Cerebellar nuclear complex (tissue), 1 donor: ENCODE measurements around the gene TNP2.

Experiments used
- DNase-seq, 2 experiments: peaks; one replicate each; lab custom pipeline; 2025; lab: John Stamatoyannopoulos, UW

The TNP2 gene

DNA sequence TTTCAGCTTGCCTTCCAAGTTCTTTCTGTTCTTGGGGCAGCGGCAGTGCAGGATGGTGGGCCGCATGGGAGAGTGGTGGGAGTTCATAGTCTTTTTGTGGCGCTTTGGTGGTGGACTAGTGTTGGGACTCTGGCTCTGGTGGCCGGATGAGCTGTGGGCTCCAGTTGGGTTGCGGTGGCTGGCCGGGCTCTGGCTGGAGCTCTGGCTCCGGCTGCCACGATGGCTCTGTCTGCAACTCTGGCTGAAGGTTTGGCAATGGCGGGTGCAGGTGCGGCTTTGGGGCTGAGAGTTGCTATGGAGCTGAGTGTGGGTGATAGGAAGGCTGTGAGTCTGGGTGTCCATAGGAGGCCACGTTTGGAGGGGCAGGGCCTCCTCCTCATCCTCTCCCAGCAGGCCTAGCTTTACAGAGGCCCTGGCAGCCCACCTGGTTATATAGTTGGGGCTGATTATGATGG is at the start of gene TNP2:
TSS of gene TNP2 (minus strand) at position 405 of the 455 bp plus-strand sequence. CDS start at position 342, 63 bp downstream.
- no peak for DNase-seq

DNA sequence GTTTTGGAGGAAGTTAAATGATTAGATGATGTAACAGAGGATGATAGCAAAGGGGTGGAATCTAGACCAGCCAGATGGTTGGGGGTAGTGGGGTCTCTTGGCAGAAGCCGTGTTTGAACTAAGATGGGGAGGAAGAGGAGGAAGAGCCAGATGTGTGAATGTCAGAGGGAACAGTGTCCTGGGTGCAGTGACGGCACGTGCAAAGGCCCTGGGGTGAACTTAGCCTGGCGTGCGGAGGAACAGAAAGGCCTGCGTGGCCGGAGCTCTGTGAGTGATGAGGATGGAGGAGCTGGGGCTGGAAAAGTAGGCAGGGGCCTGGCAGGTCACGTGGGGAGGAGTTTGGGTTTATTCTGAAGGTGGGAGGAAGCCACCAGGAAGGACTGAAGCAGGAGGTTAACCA is 49.7 kb upstream of the TNP2 start:
- no peak for DNase-seq

DNA sequence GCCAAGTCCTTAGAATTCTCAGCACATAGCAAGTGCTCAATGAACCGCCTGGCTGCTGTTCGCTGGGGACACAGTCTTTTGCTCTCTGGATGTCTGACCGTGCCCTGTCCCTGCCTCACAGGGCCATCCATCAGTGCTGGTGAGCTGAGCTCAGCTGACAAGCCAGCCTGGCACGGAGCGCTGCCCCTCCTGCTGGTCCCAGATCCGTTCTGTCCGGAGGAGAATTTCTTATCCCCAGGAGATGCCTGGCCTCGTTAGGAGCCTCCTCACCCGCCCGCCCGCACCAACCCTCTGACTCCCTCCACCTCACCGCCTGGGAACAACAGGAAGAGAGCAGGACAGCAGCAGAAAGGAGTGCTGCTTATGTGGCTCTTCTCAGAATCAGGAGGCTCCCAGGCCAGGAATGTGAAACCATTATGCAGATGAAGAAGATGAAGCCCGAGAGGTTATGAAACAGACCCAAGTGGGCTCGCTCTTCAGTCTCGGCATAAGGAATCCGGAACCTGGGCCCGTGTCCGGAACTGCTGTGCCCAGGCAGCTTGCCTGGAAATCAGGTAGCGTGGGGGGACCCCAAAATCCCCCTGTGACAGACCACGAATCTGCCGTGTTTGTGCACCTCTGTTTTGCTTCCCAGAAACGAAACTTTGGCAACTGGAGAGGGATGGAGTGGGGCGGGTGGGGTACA is 47.3 kb upstream of the TNP2 start:
- DNase-seq: no peak

DNA sequence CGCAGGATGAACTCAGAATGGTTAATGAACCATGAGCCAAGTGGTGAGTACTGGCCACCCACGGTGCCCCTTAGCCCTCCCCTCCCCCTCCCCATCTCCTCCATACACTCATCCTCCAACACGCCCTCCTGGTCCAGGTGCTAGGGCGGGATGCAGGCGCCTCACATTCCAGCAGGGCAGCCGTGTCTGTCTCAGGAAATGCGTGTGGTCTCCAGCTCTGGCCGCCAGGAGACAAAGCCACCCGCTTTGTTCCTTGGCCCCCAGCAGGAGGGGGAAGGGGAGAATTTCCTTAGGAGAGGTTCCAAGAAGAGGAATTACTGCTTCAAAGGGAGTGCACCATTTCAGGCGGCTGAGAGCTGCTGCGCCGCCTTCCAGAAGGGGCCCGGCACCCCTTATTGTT is 46.4 kb upstream of the TNP2 start:
- DNase-seq: no peak

DNA sequence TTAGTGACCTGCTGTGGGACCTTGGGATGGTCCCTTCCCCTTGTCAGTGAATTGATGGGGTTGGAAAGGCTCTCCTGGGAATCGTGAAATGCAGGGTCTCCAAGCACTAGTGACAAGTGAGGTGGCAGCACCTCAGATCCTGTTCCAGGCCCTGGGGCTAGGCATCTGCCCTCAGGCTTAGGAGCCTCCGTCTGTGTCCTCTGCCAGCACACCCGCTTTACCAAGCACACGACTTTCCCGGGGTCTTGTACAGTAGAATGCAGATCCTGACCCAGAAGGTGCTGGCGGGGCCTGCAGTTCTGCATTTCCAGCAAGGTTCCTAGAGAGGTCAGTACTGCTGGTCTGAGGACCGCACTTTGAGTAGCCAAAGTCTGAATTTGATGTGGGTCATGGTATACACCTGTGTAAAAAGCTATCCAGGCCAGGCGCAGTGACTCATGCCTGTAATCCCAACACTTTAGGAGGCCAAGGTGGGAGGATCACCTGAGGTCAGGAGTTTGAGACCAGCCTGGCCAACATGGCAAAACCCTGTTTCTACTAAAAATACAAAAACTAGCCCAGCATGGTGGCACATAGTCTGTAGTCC is 45.3 kb upstream of the TNP2 start:
- DNase-seq: no peak

DNA sequence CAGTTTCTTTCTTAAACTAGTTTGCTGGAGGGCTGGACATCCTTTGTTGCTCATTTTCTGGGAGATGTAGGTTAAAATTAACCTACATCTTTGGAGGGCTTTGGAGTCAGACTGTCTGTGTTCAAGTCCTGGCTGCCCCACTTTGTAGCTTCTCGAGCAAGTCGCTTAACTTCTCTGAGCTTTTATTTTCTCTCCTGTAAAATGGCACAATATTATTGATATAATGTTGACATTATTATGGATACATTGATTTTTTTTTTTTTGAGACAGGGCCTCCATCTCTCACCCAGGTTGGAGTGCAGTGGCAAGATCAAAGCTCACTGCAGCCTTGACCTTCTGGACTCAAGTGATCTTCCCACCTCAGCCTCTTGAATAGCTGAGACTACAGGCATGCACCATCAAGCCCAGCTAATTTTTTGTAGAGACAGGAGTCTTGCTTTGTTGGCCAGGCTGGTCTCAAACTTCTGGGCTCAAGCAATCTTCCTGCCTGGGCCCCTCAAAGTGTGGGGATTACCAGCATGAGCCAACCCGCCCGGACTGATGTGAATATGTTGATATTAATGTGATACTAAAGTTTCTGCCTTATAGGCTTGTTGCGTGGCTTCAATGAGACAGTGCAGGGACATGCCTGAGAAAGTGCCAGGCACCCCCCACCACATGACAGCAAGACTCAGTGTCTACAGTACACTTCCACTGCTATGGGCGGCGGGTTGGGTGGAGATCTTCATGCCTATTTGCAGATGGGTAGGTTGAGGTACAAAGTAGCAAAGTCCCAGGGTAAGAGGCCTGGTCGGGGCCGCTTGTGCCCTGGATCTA is 44.6 kb upstream of the TNP2 start:
- no peak for DNase-seq

DNA sequence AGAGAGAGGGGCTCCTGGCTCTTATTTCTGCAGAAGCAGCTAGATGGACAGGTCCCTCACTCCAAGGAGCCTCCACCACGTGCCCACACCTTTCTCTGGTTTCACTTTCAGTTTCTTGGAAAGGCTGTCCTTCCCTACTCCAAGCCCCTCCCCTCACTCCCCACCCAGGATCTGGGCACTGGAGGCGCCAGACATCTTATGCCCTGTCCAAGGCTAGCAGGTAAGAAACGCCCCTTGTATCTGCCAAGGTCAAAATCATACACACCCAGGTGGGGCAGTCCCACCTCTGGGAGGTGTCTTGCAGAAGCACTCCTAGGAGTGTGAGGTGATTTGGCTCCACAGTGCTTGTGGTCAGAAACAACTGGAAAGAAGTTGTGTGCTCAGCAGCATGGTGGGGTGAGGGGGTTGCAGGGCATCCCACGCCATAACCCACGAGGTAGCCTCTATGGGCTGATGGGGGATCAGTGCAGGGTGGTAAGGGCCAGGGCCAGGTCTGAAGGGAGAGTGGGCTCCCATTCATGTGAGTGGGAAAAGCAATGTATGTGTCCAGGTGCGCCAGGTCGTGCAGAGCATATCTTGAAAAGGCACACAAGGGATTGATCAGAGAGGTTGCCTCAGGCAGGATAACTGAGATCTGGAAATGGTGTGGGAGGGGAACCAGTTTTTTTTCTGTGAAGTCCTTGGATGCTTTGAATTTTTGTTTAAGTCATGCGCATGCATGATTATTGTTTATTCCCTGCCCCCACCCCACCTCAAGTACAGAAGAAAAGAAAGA is 43.8 kb upstream of the TNP2 start:
- no peak for DNase-seq

DNA sequence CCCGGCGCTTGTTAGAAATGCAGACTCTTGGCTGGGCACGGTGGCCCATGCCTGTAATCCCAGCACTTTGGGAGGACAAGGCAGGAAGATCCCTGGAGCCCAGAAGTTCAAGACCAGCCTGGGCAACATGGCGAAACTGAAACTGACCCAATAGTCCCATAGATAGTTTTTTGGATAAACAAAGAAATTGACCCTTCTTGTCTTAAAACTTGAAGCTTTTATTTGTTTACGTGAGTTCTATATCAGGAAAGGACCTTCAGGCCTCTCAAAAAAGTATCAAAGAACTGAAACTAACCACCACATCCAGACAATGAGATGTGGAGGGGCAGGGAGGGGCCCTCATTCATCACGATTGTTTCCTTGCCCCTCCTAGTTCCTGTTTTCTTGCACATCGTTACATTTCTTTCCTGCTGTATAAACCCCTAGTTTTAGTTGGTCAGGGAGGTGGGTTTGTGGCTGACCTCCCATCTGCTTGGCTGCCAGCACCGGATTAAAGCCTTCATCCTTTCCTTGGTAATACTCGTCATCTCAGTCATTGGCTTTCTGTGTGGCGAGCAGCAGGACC is 42.0 kb upstream of the TNP2 start:
- no peak for DNase-seq

DNA sequence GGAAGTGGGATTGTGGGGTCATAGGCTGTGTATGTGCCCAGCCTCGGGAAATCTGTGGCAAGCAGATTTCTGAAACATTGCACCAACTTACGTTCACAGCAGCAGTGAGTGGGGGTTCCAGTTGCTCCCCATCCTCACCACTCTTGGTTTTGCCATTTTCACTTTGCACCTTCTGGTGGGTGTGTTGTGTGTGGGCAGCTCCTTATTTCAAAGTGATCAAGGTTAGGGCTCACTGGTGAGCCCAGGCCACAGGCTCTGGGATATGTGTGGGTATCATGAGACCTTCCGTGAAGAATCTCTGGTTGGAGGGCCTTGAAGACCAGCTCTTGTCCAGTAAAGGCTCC is 41.5 kb upstream of the TNP2 start:
- DNase-seq: no peak

DNA sequence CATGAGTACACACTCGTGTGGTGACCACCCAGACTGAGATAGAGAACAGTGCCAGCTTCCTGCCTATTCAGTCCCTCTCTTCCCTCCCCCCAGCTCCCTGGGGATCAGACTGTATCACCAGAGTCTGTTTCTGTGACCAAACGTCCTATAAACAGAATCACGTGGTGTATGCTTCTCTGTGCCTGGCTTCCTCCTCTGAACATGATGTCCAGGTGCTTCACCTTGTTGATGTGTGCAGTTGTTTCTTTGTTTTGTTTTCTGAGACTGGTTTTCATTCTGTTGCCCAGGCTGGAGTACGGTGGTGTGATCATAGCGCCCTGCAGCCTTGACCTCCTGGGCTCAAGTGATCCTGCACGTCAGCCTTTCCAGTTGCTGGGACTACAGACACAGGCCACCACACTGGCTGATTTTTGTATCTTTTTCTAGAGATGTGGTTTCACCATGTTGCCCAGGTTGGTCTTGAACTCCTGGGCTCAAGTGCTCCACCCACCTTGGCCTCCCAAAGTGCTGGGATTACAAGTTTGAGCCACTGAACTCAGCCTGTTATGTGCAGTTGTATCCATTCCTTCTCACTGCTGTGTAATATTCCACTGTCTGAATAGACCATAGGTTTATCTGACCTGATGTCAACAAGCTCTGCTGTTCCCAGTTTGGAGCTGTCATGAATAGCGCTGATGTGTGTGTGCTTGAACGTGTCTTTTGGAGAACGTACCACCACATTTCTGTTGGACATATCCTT is 40.9 kb upstream of the TNP2 start:
- DNase-seq: no peak

DNA sequence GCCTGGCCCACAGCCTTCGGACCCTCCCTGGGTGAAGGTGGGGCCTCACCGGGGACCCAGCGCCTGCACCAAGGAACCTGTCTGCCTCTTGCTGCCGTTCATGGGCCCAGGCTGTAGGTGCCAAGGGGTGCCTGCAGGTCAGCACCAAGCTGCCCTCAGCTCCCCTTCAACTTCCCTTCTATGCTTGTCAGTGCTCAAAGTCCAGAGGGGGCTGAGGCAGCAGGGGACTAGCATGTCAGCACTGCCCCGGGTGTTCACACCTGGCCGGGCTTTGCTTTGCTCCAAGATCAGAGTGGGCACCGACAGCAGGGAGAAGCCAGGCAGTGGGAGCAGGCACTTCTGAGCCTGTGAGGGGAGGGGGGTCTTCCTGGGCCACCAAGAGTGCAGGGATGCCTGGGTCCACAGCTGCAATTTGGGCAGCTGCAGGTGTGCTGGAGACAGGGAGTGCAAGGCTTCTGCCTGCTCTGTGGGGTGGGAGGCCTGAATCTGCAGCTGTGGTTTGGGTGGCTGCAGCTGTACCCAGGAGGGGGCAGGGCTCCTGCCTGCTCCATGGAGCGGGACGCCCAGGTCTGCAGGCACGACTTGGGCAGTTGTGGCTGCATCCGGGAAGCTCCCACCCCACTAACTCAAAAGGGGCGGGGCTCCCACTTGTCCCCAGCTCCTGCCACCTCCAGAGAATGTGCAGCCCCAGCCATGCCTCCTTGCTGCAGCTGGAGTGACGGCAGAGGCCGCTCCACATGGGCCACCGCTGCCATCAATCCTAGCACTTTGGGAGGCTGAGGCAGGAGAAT is 39.6 kb upstream of the TNP2 start:
- no peak for DNase-seq

DNA sequence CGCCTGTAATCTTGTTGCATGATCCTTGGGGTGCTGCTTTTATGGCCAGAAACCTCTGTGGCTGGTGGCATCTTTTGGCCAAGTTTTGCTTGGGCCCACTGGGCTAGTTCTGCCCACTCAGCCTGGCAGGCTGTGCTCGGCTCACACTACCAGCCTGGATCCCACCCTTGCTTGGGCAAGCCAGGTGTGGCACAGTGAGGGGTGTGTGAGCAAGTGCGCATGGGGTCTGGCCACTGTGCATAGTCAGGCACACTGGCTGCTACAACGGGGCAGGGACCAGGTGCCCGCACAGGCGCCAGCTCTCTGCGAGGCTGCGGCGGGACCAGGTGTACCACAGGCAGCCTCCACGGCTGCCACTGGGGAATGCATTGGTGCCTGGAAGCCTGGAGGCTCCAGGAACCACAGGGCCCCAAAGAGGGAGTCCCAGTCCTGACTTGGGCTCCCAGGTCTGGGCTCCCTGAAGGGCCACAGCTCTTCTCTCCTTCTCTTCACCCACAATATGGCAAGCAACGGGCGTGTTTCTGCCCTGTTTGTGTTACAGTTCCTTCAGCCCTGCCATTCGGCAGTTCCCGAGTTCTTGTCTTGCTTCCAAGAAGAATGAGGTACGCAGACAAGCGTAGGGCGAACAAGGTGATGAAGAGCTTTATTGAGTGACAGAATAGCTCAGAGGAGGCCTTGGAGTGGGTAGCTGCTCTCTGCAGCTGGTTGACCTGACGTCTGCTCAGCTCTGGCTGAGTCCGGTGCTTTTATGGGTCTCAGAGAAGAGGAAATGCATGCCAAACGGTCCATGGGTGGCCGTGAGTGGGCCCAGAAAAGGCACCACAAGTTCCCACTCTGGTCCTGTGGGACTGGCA is 38.7 kb upstream of the TNP2 start:
- DNase-seq: no peak

DNA sequence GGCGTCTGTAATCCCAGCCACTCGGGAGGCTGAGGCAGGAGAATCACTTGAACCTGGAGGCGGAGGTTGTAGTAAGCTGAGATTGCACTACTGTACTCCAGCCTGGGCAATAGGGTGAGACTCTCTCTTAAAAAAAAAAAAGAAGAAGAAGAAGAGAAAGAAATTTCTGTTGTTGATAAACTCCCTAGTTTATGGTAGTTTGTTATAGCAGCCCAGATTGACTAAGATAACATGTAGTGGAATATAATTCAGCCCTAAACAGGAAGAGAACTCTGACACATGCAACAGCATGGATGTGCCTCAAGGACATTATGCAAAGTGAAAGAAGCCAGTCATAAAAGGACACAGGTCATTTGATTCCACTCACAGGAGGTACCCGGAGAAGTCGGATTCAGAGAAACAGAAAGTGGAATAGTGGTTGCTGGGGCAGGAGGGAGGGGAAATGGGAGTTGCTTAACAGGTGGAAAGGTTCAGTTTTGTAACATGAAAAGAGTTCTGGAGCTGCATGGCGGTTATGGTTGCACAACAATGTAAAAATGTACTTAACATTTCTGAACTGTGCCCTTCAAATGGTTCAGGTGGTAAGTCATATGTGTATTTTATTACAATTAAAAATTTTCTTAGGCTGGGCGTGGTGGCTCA is 38.0 kb upstream of the TNP2 start:
- no peak for DNase-seq

DNA sequence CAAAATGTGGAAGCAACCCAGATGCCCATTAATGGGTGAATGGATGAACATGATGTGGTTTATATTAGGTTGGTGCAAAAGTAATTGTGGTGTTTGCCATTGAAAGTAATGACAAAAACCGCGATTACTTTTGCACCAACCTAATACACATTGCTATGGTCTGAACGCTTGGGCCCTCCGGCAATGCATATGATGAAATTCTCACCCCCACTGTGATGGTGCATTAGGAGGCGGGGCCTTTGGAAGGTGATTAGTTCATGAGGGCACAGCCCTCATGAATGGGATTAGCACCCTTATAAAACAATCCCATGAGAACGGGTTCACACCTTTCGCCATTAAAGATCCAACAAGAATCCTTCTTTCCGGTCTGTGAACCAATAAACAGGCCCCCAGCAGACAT is 37.3 kb upstream of the TNP2 start:
- DNase-seq: no peak

DNA sequence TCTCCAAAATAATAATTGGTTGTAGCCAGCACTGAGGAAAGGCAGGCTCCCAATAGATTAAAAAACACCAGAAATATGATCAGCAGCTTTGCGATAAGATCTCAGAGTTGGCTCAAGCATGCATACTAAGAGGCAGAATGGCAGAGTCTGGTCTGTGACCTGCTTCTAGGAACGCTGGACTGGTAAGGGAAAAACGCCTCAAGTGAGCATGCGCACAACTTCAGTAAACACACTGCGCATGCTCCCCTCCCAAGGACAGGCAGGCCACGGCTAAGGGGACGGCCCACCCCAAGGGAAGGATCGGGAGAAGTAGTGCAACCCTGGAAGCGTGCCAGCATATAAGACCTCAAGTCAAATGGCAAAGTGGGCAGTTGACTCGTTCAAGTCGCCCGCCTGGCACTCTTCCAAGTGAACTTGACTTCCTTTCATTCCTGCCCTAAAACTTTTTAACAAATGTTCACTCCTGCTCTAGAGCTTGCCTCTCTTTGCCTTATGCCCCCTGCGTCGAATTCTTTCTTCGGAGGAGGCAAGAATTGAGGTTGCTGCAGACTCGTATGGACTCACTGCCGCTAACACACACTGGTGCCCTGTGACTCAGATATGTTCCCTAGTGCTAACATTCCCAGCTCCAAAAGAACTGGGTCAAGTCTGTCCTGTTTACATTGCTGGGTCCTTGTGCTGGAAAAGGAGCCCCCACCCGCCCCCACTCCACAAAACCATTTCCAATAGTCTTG is 34.4 kb upstream of the TNP2 start:
- DNase-seq: no peak

DNA sequence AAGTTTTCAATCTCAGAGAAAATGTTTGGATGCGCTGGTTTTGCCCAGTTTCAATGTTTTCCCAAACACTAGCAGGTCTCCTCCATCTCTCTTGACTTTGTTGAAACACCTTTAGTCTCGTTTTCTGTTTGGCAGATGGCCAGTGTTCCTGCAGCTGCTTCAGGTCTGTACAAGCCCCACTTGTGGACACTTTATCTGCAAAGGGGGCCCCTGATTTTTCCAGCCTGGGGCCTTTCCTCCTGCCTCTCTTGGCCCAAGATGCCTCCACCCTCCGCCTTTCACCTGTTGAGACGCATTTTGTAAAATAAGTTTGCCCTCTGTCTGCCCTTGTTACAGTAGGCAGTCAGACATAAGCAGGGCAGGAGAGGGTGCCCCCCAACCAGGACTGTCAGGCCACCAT is 33.9 kb upstream of the TNP2 start:
- DNase-seq: no peak

DNA sequence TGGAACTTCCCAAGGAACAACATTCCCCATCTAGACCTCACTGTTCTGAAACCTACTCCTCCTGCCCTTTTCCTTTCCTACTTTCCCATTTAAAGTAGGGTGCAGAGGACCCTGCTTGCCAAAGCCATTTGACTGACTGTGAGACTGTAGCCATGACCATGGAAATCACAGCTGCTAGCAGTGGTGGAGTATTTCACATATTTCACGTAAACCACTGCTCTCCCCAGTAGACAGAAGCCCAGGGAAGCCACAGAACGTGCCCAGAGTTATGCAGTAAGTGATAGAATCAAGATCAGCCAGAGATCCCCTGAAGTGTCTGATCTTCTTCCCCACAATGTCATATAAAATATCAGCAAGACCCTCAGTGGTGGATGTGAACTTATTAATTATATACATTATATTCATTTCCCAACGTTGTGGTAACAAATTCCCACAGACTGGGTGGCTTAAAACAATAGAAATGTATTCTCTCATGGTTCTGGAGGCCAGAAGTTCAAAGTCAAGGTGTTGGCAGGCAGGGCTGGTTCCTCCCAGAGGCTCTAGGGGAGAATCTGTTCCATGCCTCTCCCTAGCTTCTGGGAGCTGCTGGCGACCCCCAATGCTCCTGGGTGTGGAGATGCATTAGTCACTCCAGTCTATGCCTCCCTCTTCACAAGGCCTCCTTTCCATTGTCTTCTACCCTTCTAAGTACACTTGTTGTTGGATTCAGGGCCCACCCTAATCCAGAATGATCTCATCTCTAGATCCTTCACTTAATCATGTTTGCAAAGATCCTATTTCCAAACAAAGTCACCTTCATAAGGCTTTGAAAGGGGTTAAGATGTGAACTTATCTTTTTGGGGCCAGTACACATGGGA is 32.7 kb upstream of the TNP2 start:
- no peak for DNase-seq

DNA sequence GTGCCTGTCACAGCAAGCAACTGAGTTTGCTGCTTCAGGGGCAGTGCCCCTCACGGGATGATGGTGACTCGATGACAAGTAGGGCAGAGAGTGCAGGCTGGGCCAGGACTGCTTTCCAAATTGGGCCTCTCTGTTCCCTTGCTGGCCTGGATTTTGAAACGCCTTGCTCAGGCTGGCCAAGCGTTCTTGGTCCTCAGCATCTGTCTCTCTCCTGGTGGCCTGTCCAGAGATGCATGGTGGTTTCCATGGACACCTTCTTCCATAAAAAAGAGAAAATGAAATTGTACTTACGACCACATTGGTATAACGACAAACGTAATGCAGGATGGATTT is 31.4 kb upstream of the TNP2 start:
- no peak for DNase-seq
